ENCODE measurements around the gene SNRPB2. TPM values are rescaled to one million over a fixed set of nuclear protein-coding genes. Genes with fewer than 3 reads are reported as not detected.

The SNRPB2 gene
- total RNA-seq, 1 experiment from 2014 or later = 78.4 TPM

DNA sequence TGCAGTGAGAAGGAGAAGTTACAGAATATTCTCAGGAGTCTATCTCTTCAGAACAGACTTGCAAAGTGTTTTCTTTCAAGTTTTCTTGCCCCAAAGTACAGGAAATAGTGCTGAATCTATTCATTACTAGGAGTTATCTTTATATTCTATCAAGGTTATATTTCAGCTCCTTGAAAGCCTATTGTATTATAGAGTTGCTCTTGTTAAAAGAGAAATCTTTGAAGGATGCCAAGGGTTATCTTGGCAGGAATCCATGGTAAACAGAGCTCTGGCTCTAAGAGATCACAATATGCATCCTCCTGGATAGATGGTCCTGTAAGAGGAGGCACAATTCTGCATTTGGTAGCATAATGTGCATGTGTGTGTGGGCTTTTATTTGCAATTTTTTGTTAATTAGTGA lies 21.2 kb upstream of the SNRPB2 start:
- Histone ChIP-seq H3K79me2 (ENCODE audit: insufficient read depth, low read length) (no peaks in the 10 kb centered on the region), H2AFZ (ENCODE audit: low read depth, low read length, poor library complexity, severe bottlenecking) (no peak overlapping the region), H3K4me2 (ENCODE audit: low read length) (no peak overlapping the region), H3K4me3 (replicated peaks in 1 of 2; ENCODE audit: low read depth in 1 of 2, low read length in 2 of 2) (no peak overlapping the region), H3K4me1 (ENCODE audit: control insufficient read depth in 1 of 2, insufficient read depth in 2 of 2, low read length in 2 of 2) (no peaks in the 10 kb centered on the region), H4K20me1 (ENCODE audit: insufficient read depth) (no peaks in the 10 kb centered on the region), H3K27ac (ENCODE audit: low read depth, low read length) (no peak overlapping the region), H3K9ac (ENCODE audit: low read length) (no peak overlapping the region), H3K36me3 (ENCODE audit: control insufficient read depth in 1 of 2, insufficient read depth in 2 of 2, low read length in 2 of 2) (no peaks in the 10 kb centered on the region), H3K9me3 (ENCODE audit: control insufficient read depth in 1 of 2, insufficient read depth in 1 of 2, low read depth in 1 of 2, low read length in 2 of 2) (no peaks in the 10 kb centered on the region), H3K9me2 (ENCODE audit: insufficient read depth) (no peaks in the 10 kb centered on the region), H3K27me3 (ENCODE audit: insufficient read depth, low read length) (peaks cover 15% of the 10 kb centered on the region; the same call in 1 of the 2 replicates)
- POLR2A ChIA-PET = no interaction called here
- BruUV-seq (replicated peaks) = no TSS peak
- ATAC-seq = no peak
- TF ChIP-seq ELF1 (IDR thresholded peaks at IDR 0.05; ENCODE audit: borderline replicate concordance, low read depth) = no peak
- TF ChIP-seq EZH2phosphoT487 (IDR thresholded peaks at IDR 0.05; ENCODE audit: borderline replicate concordance) = no peak
- TF ChIP-seq SRF (IDR thresholded peaks at IDR 0.05; ENCODE audit: low read depth) = no peak
- no peak for TF ChIP-seq POLR2A (IDR thresholded peaks at IDR 0.05; ENCODE audit: borderline replicate concordance, extremely low read depth, insufficient read depth, insufficient read length)
- no peak for TF ChIP-seq SP1 (IDR thresholded peaks at IDR 0.05; ENCODE audit: low read depth)
- TF ChIP-seq, protein P1, sequence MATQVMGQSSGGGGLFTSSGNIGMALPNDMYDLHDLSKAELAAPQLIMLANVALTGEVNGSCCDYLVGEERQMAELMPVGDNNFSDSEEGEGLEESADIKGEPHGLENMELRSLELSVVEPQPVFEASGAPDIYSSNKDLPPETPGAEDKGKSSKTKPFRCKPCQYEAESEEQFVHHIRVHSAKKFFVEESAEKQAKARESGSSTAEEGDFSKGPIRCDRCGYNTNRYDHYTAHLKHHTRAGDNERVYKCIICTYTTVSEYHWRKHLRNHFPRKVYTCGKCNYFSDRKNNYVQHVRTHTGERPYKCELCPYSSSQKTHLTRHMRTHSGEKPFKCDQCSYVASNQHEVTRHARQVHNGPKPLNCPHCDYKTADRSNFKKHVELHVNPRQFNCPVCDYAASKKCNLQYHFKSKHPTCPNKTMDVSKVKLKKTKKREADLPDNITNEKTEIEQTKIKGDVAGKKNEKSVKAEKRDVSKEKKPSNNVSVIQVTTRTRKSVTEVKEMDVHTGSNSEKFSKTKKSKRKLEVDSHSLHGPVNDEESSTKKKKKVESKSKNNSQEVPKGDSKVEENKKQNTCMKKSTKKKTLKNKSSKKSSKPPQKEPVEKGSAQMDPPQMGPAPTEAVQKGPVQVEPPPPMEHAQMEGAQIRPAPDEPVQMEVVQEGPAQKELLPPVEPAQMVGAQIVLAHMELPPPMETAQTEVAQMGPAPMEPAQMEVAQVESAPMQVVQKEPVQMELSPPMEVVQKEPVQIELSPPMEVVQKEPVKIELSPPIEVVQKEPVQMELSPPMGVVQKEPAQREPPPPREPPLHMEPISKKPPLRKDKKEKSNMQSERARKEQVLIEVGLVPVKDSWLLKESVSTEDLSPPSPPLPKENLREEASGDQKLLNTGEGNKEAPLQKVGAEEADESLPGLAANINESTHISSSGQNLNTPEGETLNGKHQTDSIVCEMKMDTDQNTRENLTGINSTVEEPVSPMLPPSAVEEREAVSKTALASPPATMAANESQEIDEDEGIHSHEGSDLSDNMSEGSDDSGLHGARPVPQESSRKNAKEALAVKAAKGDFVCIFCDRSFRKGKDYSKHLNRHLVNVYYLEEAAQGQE (IDR thresholded peaks at IDR 0.05; ENCODE audit: low read depth) = no peak
- no peak for TF ChIP-seq ZFX (IDR thresholded peaks at IDR 0.05)
- TF ChIP-seq, protein P2, sequence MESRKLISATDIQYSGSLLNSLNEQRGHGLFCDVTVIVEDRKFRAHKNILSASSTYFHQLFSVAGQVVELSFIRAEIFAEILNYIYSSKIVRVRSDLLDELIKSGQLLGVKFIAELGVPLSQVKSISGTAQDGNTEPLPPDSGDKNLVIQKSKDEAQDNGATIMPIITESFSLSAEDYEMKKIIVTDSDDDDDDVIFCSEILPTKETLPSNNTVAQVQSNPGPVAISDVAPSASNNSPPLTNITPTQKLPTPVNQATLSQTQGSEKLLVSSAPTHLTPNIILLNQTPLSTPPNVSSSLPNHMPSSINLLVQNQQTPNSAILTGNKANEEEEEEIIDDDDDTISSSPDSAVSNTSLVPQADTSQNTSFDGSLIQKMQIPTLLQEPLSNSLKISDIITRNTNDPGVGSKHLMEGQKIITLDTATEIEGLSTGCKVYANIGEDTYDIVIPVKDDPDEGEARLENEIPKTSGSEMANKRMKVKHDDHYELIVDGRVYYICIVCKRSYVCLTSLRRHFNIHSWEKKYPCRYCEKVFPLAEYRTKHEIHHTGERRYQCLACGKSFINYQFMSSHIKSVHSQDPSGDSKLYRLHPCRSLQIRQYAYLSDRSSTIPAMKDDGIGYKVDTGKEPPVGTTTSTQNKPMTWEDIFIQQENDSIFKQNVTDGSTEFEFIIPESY (IDR thresholded peaks at IDR 0.05; ENCODE audit: extremely low read depth, insufficient replicate concordance, low read length) = no peak
- TF ChIP-seq, protein P3, sequence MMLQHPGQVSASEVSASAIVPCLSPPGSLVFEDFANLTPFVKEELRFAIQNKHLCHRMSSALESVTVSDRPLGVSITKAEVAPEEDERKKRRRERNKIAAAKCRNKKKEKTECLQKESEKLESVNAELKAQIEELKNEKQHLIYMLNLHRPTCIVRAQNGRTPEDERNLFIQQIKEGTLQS (IDR thresholded peaks at IDR 0.05) = no peak
- no peak for TF ChIP-seq ZNF274 (IDR thresholded peaks at IDR 0.05; ENCODE audit: low read depth, low read length)
- TF ChIP-seq TCF7L2 (IDR thresholded peaks at IDR 0.05; ENCODE audit: borderline replicate concordance, extremely low read depth, insufficient read depth, insufficient read length) = no peak
- TF ChIP-seq, protein P4, sequence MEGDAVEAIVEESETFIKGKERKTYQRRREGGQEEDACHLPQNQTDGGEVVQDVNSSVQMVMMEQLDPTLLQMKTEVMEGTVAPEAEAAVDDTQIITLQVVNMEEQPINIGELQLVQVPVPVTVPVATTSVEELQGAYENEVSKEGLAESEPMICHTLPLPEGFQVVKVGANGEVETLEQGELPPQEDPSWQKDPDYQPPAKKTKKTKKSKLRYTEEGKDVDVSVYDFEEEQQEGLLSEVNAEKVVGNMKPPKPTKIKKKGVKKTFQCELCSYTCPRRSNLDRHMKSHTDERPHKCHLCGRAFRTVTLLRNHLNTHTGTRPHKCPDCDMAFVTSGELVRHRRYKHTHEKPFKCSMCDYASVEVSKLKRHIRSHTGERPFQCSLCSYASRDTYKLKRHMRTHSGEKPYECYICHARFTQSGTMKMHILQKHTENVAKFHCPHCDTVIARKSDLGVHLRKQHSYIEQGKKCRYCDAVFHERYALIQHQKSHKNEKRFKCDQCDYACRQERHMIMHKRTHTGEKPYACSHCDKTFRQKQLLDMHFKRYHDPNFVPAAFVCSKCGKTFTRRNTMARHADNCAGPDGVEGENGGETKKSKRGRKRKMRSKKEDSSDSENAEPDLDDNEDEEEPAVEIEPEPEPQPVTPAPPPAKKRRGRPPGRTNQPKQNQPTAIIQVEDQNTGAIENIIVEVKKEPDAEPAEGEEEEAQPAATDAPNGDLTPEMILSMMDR (IDR thresholded peaks at IDR 0.05 in 2 of 3, conservative IDR thresholded peaks at IDR 0.05 in 1 of 3; ENCODE audit: borderline replicate concordance in 1 of 3, insufficient read depth in 1 of 3, low read depth in 2 of 3, low read length in 2 of 3) = no peak
- no peak for TF ChIP-seq CBX3 (IDR thresholded peaks at IDR 0.05; ENCODE audit: low read depth)
- TF ChIP-seq RAD21 (IDR thresholded peaks at IDR 0.05; ENCODE audit: low read depth) = no peak
- TF ChIP-seq YY1 (IDR thresholded peaks at IDR 0.05; ENCODE audit: extremely low read depth, insufficient replicate concordance, low read depth, low read length) = no peak
- TF ChIP-seq CEBPB (IDR thresholded peaks at IDR 0.05; ENCODE audit: low read depth) = no peak
- no peak for TF ChIP-seq FOSL1 (IDR thresholded peaks at IDR 0.05; ENCODE audit: low read depth)
- no peak for DNase-seq (ENCODE audit: low read depth, low spot score)
- RAD21 ChIA-PET (ENCODE audit: low non-redundant PET in 1 of 2, low total read pairs in 2 of 2, uncharacterized antibody in 2 of 2, unreplicated experiment in 2 of 2) = no interaction called here
- CTCF ChIA-PET = no interaction called here
- intact Hi-C loops (cut with micrococcal nuclease) = no loop called here
